H1 (cell line): ENCODE measurements around the gene TBC1D19. TPM values are rescaled to one million over a fixed set of nuclear protein-coding genes. Genes with fewer than 3 reads are reported as not detected.

Experiments
- HDAC6 ChIP-seq: IDR thresholded peaks from one replicate; pipeline ENCODE4 v1.7.1; 2012; ENCODE audit warnings: low read depth, mild to moderate bottlenecking, inconsistent platforms, low read length, moderate library complexity
- RFX5 ChIP-seq: IDR thresholded peaks from 2 replicates; pipeline ENCODE4 v1.6.1; 2011; ENCODE audit warnings: low read depth, low read length, improper control_type of control experiment, borderline replicate concordance
- polyA plus RNA-seq, 7 experiments: library from polyadenylated mRNA; depleted of rRNA in 3 of 7; stranded (reverse) in 5 of 7; unstranded in 2 of 7; fragments of >200 nt in 5 of 7; fragments of 200-250 nt in 2 of 7; gene quantifications; 1 replicate in 5 of 7; 2 replicates in 1 of 7; 4 replicates in 1 of 7; pipeline versions ENCODE4 v1.2.1 to v1.2.3, GENCODE V29; 2011 to 2013; ENCODE audit warnings: missing spikeins in 2 of 7, mixed read lengths in 2 of 7
- total RNA-seq: library from RNA; stranded (reverse); fragmentation: NEBNext Ultra II Directional; extraction: Animal tissue kit (Norgen Biotek cat#: 25700); gene quantifications from 2 replicates; pipeline ENCODE4 v1.2.1, GENCODE V29; 2021
- TF ChIP-seq, protein P1 (sequence below): IDR thresholded peaks from 2 replicates; pipeline ENCODE4 v1.6.1; 2011; ENCODE audit warnings: low read length, improper control_type of control experiment

The TBC1D19 gene
- total and polyA plus RNA-seq, 2 of the 8 experiments (the other 6 are each of a cell fraction or from before 2014, with no cell fraction given), result 1.9 to 3.5 TPM

DNA sequence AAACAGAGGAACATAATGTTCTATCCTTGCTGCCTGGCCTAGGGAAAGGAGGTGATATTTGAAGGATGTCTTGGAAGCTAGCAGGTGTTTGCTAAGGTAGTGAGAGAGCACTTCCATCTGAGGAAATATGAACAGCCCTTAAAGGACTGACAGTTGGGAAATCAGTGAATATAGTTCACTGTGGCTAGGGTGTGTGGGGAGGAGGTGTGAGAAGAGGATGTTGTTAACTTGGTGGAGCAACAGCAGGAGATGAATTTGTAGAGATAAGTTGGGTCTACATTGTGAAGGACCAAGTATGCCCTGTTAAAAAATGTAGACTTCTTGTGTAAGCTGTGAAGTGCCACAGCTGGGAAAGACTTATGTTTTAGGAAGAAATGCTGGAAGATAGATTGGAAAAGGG, 25.5 kb downstream of the TBC1D19 start (continued):
- TF ChIP-seq, protein P1, sequence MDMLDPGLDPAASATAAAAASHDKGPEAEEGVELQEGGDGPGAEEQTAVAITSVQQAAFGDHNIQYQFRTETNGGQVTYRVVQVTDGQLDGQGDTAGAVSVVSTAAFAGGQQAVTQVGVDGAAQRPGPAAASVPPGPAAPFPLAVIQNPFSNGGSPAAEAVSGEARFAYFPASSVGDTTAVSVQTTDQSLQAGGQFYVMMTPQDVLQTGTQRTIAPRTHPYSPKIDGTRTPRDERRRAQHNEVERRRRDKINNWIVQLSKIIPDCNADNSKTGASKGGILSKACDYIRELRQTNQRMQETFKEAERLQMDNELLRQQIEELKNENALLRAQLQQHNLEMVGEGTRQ, result no peak
- TF ChIP-seq HDAC6 (no peak), RFX5 (no peak)
